T follicular helper cell (primary cell): Measurements from ENCODE around the gene ATP1B1.
"Not testable (repeated sequence)": the region's sequence is repeated elsewhere in the genome, so short reads cannot be mapped to it uniquely, and the experiment has no call there.

Source experiments
- DNase-seq: peaks from one replicate; pipeline ENCODE4 v3.0.0-alpha.2; 2020; ENCODE audit warnings: low read depth

Gene ATP1B1

GRCh38 chr1:169142129-169142528 is 35.6 kb downstream of the ATP1B1 start:
- no peak for DNase-seq

DNA sequence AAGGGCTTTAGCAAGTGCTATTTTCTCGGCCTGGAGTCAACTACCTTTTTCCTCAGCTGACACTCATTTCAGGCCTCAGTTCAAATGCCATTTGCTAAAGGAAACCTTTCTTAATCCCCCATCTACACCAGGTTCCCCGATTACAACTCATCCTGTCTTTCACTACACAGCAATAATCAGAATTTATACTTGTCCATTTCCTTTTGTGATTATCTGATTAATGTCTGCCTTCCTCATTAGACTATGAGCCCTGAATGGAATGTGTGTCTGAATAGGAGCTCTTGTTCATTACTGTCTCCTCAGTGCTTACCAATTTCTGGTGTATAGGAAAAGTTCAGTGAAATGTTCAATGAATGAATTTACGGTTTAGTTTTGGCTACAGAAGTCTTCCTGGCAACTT is 36.9 kb downstream of the ATP1B1 start:
- DNase-seq, result no peak

DNA sequence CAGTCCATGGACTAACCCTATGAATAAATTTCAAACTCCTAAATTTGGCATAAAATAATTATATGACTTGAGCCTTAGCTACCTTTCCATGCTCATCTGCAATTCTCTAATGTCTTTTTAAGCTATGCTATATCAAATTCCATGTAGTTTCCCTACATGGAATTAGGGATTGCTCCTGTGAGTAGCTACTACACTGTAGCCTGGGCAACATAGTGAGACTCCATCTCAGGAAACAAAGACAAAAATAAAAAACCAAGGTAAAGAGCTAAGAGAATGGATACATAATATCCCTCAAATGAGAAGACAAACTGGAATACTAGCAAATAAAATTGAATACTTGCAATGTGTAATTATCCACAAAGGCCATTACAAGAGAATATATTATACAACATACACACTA is 37.5 kb downstream of the ATP1B1 start:
- no peak for DNase-seq

- no peak for DNase-seq
Measured at GRCh38 chr1:169144941-169145626, 38.6 kb downstream of the ATP1B1 start.

- no peak for DNase-seq
Measured at GRCh38 chr1:169146576-169147214, 40.2 kb downstream of the ATP1B1 start.

DNA sequence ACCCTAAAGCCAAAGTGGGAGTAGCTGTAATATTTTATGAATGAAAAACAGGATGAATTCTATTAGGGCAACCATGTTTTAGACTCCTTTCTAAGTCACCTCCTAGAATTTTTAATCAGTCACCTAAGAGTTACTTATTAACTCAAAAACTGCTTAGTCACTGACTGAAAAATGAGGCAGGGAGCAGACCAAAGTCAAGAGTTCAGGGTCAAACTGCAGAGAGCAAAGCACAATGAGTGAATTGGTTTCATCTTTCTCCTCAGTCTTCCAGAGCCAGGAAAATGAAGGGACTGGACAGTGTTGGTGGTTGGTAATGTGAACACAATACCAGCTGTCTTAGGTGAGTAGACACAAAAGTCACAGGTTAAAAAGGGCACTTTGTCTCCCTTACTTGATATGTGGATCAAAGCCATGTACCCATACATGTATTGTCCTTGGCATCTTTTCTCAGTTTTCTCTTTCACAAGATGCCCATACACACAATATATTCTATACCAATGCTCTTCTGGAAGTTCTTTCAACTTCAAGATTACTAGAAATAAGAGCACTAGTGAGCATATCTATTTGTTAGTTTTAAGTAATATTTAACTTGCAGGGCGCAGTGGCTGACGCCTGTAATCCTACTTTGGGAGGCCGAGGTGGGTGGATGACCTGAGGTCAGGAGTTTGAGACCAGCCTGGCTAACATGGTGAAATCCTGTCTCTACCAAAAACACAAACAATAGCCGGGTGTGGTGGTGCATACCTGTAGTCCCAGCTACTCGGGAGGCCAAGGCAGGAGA is 42.2 kb downstream of the ATP1B1 start:
- DNase-seq, result no peak

DNA sequence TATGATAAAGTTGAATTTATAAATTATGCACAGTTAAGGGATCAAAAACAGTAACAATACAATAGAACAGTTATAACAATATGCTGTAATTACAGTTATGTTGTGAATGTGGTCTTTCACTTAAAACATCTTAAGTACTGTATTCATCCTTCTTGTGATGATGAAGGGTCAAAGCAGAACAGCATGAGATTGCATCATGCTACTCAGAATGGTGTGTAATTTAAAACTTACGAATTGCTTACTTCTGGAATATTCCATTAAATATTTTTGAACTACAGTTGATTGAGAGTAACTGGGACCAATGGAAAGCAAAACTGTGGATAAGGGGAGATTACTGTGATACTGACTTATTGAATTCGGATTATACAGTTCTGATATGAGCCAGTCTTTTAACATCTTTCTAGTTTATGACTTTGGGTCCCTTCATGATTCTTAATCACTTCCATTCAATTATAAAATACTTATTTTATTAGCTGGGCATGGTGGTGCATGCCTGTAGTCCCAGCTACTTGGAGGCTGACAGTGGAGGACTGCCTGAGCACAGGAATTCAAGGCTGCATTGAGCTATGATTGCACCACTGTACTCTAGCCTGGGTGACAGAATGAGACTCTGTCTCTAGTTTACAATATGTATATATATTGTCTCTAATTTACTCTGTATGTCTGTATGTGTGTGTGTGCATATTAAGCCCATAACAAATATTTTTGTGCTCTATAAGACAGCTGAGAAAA is 43.2 kb downstream of the ATP1B1 start:
- DNase-seq, result no peak

GRCh38 chr1:169150641-169151337 is 44.3 kb downstream of the ATP1B1 start:
- no peak for DNase-seq

- no peak for DNase-seq
Measured at GRCh38 chr1:169151338-169151837, 44.9 kb downstream of the ATP1B1 start.

DNA sequence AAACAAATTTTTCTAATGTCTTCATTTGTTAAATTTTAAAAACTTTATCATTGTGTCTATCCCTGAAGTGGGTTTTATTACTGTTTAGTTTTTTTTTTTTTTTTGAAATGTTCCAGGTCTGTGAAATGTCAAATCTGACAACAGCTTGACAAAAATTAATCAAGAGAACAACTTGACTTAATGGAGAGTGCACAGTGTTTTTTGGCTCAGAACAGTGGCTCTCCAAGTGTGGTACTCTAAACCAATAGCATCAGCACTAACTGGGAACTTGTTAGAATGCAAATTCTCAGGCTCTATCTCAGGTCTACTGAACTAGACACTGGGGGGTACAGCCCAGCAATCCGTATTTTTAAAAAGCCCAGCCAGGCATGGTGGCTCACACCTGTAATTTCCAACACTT is 49.2 kb downstream of the ATP1B1 start:
- DNase-seq, result no peak

DNA sequence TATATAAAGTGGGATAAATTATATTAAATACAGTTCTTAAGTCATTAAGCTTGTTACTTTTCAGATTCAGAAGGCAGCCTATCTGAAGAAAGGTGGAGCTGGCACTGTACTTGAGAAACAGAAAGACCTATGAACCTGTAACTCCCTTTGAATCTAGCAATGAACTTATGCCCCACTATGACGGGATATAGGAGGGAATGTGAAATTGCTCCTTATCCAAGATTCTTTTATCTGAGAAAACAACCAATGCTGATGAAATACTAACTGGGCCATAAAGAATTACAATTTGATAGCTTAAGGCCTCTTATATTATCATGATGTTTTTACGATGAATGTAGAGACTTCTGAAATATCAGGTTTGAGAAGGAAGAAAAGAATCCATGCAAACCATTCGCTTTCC is 50.1 kb downstream of the ATP1B1 start:
- DNase-seq, result no peak

- DNase-seq, result no peak
Measured at GRCh38 chr1:169160845-169161495, 54.5 kb downstream of the ATP1B1 start.

DNA sequence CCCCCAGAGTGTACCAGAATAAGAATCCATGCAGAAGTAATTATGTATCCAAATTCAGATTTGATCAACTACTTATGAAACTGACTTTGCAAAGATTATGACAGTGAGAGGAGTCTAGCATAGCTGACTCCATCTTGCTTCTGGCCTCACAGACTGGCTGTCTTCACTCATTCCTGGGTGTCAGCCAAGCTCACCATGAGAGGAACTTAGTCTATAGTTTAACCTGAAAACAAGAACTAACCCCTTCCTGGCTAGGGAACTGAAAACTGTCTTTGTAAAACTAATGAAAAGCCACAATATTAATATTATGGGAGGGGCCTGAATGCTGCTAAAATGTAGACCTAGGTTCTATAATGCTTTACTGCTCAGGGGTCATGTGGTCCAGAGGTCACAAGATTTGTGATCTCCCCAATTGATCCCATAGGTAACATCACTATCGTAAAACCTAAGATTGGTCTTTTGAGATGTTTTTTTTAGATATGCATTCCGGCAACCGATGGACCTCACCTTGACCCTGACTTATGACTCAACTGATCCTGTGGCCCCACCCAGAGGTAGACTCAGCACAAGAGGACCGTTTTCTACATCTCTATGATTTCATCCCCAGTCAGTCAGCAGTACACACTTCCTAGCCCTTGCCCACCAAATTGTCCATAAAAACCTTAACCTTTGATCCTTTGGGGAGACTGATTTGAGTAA is 55.2 kb downstream of the ATP1B1 start:
- DNase-seq, result no peak

- no peak for DNase-seq
Measured at GRCh38 chr1:169163059-169163458, 56.6 kb downstream of the ATP1B1 start.

GRCh38 chr1:169175461-169175860 is 69.0 kb downstream of the ATP1B1 start:
- DNase-seq, result no peak

DNA sequence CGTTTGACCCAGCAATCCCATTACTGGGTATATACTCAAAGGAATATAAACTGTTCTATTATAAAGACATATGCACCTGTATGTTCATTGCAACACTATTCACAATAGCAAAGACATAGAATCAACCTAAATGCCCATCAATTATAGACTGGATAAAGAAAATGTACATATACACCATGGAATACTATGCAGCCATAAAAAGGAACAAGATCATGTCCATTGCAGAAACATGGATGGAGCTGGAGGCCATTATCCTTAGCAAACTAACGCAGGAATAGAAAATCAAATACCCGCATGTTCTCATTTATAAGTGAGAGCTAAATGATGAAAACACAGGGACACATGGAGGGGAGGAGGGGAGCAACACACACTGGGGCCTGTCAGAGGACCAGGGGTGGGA is 72.9 kb downstream of the ATP1B1 start:
- not testable (repeated sequence) for DNase-seq

GRCh38 chr1:169180174-169180573 is 73.7 kb downstream of the ATP1B1 start:
- no peak for DNase-seq
